HG03575 (cell line): Measurements from ENCODE around the gene ALOXE3.

ENCODE experiments used
- ATAC-seq: cut with Tn5 transposase; IDR thresholded peaks from one replicate; pipeline ENCODE4 v1.9.1; 2021; ENCODE audit not compliant: unreplicated experiment, insufficient number of reproducible peaks, low FRiP score; ENCODE audit errors: extremely low read depth

Gene ALOXE3

DNA sequence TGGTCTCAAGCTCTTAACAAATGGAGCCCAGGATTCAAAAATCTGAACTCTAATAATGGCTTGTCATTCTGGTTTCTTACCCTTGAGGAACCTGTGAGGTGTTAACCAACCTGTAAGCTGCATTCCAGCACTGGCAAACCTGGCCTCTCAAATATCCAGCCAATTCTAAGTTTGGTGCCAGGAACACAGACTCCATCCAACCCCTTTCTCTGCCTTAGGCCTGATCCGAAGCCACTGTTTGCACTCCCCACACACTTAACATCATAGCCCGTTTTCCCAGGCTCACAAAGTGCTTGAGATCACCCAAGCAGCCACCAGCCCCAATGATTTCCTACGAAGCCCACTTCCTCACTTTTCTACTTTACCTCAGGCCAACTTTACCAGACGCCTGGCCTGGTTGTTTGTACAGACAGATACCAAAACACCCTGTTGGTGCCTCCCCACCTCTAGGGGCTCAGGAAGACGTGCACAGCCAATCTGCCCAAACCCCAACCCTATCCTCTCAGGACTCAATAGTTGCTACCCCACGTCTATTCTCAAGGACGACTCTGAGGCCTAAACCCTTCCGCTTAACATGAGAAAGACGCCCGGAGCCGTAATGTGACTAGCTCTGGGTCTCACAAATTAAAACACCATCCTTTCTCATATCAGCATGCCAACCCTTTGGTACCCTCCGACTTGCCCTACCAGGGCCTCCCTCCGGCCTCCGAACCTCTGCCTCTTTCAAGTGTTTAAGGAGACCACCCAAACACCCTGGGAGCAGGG is 37.1 kb upstream of the ALOXE3 start:
- no peak for ATAC-seq

- ATAC-seq = no peak
Observed at GRCh38 chr17:8154608-8155155, 36.4 kb upstream of the ALOXE3 start.

- no peak for ATAC-seq
Observed at GRCh38 chr17:8153957-8154607, 35.8 kb upstream of the ALOXE3 start.

DNA sequence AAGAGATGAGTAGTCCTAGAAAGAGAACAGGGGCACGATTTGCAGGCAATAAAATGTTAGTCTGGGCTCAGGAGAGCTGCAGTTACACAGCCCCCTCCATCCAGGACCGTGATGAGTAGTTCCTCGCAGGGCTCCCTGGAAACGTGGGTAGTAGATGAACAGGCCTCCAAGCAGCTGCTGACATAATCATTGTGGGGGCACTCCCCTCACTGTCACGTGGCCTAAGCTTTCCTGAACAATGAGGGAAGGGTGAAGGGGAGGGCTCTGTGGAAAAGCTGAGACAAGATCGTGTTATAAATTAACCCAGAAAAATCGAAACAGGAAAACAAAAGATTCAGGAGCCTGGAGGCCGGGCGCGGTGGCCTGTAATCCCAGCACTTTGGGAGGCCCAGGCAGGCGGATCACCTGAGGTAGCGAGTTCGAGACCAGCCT is 35.2 kb upstream of the ALOXE3 start:
- ATAC-seq = no peak

DNA sequence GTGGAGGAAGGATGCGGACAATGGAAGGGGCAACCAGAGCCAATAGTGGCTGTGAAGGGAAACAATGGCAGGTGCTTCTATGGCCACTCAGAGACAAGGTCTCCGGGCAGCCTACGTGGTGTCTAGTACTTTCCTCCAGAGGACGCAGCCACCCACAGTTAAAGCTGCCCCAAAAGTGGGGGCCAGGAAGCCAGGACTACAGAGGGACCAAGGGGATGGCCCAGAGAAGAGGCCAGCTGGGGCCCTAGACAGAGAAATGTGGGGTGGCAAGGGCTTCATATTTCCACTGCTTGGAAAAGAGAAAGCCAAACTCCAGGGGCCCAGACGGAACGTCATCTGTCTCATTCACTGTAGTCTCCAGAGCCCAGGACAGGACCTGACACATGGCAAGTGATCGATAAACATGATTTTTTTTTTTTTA is 34.7 kb upstream of the ALOXE3 start:
- ATAC-seq = no peak

GRCh38 chr17:8152112-8152775 is 33.9 kb upstream of the ALOXE3 start, which contains the start of gene PER1:
TSS of gene PER1 (minus strand) at chr17:8152404. CDS start at chr17:8150706, 1,698 bp downstream.
- no peak for ATAC-seq

- ATAC-seq = no peak
Observed at GRCh38 chr17:8151641-8152111, 33.4 kb upstream of the ALOXE3 start.

- ATAC-seq = no peak
Observed at GRCh38 chr17:8151120-8151640, 32.9 kb upstream of the ALOXE3 start.

- ATAC-seq = no peak
Observed at GRCh38 chr17:8150194-8151119, 32.1 kb upstream of the ALOXE3 start.

- ATAC-seq = no peak
Observed at GRCh38 chr17:8149419-8150193, 31.3 kb upstream of the ALOXE3 start.

DNA sequence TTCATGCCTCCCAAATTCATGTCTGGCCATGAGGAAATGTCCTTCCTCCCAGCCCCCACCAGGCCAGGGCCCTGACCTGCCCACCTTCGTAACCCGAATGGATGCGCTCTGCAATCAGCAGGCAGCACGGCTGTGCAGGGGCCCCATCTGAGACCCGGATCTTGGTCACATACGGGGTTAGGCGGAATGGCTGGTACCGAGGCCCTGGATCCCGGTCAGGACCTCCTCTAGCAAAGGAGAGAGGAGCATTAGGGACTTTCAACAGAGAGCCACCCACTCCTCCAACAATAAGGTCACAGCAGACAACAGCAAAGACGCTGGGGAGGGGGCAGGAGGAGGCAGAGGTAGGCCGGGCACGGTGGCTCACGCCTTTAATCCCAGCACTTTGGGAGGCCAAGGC is 30.2 kb upstream of the ALOXE3 start:
- ATAC-seq = no peak

- no peak for ATAC-seq
Observed at GRCh38 chr17:8147805-8148404, 29.6 kb upstream of the ALOXE3 start.

DNA sequence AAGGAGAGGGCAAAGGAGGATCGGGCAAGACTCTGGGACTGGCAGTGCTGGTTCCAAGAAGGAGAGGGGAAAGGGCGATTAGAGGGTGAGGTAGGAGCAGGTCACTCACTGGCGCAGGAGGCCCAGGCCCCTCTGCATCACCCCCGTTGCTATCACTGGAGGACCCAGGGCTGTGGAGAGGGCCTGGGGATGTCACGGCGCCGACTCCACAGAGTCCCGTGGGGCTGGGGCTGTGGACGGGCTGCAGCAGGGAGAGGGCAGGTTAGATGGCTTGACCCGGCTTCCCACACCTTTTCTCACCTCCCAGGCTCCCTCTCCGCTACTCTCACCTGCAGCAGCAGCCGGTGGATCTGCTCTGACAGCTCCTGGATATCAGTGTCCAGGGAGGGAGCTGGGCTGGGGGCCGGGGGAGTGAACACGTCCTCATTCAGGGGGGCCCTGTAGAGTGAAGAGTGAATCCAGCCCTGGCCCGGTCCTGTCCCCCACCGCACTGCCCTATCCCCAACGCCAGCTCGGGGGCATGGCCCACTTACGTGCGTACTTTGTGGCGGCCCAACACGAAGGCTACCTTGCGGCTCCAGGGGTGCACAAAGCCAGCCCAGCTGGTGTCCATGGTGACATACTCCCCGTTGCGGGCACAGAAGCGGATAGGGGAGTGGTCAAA is 29.0 kb upstream of the ALOXE3 start:
- no peak for ATAC-seq

DNA sequence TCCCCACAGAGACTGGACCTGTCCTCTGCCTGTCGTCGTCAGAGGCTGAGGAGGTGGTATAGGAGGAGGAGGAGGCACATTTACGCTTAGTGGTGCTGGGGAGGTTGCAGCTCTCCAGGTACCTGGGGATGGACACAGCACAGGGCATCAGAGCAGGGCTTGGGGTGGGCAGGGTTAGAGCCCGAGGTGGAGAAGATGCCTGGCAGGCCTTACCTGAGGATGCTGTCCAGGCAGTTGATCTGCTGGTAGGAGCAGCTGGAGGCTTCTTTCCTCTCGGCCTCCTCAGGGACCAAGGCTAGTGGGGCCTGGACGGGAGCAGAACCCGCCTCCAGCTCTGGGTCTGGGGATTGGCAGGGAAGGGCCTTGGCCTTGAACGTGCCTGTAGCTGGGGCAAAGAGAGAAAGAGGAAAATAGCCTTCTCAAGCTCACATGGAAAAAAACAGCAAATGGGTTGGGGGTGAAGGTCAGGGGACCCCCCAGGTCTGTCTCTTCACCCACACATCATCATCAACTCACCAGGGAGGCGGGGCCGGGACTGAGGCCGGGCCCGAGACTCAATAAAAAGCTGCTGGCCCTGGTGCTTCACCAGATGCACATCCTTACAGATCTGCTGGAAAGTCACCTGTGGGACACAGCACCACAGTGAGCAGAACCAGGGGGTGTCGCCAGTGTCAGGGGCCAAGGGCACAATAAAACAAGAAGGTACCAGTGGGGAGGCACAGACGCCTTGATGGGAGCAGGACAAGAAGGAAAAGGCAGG is 28.2 kb upstream of the ALOXE3 start:
- no peak for ATAC-seq

GRCh38 chr17:8145811-8146210 is 27.5 kb upstream of the ALOXE3 start:
- no peak for ATAC-seq
